IPS DF 4.7 (cell line): Measurements from ENCODE around the gene INPP5E.
"Not testable (repeated sequence)": the region's sequence is repeated elsewhere in the genome, so short reads cannot be mapped to it uniquely, and the experiment has no call there.

Source experiments
- DNase-seq: peaks from one replicate; pipeline ENCODE4 v3.0.0-alpha.2; 2013; ENCODE audit warnings: low spot score; ENCODE audit errors: extremely low read depth

Gene INPP5E

DNA sequence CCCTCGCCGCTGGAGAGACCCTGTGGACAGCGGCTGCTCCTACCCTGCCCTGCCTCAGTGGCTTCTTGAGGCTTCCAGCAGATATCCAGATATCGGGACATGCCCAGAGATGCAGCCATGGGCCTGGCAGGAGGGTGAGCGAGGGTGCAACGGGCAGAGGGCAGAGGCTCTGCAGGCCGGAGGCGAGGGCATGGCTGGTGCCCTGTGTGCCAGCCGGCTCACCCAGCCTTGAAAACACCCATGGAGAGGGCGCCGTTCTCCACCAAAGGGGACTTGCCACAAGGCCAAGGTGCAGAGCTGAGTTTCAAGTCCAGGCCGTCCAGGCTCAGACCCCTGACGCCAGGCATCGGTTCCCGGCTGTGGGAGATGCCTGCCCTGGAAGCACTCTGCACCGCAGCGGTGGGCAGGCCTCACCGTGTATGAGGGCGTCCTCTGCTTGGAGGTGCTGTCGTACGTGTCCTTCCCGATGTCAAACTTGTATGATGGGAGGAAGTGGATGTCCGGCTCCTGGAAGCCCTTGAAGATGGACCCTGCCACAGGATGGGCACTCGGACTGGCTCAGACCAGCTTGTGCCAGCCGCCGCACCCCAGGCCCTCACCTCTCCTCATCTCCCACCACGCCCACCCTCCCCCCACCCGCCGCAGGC lies 8.9 kb downstream of the INPP5E start:
- no peak for DNase-seq

DNA sequence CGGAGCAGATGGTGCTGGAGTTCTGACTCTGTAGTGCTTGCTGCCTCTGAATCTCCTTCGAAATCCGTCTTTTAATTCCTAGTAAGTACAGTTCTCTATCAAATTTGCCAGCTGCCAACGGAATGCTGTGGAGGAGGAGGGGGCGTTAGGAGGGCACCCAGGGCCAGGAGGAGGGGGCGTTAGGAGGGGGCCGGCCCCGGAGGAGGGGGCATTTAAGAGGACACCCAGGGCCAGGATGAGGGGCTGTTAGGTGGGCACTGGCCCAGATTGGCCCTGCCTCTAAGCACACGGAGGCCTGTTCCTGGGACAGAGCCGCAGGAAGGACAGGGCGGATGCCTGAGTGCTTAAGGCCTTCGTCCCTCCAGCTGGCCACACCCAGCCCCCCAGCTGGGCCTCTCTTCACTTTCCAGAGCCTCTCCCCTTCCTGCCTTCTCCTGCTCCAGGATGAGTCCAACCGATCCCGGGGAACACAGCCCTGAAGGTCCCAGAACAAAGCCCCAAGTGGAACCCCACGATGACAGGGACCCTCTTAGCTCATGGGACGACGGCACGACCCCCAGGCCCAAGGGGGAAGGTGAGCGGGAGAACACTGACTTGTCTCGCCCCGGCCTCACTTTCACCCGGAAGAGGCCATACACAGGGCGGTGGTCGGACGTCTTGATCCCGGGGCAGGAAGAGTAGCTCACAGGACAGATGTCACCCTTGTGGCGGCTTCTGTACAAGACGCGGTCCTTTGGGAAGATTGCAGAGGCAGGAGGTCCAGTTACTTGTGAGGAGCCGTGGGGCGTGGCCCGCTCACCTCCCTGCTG lies 9.8 kb downstream of the INPP5E start:
- no peak for DNase-seq

DNA sequence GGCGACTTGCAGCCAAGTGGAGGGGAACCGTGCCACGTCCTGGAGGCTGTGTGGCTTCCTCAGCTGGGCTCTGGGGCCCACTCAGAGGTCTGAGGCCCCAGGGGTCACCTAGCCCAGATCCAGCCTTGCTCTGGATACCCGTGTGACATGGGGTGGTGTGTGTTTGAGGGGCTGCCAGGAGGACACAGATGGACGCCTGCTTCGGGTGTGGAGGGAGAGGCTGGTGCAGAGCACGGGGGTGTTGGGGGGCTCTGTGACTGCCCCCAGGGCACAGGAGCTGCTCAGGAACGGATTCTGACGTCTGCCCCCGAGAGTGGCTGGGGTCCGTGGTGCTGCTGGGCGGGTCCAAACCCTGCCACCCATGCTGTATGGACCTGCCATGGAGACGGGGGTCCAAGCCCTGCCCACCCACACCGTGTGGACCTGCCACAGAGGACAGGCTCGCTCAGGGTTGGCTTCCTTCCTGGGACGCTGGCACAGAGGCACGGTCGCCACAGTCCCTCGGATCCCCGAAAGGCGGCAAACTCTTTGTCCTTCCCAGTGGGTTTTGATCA lies 10.5 kb downstream of the INPP5E start:
- no peak for DNase-seq

DNA sequence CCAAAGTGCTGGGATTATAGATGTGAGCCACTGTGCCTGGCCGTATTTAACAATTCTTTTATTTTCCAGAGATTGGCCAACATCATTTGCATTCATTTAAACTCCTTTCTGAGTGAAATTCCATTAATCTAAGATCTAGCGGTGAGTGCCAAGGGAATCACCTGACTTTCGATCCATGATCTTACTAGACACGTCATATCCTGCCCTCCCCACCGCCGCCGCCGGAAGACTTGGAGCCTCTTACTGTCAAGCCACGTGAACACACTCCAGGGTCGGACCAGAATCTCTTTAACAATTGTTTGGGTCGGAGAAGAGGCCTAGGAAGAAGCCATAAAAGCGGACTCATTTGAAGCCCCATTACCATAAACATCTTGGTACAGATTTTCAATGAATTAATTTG lies 12.9 kb downstream of the INPP5E start:
- DNase-seq, result no peak

DNA sequence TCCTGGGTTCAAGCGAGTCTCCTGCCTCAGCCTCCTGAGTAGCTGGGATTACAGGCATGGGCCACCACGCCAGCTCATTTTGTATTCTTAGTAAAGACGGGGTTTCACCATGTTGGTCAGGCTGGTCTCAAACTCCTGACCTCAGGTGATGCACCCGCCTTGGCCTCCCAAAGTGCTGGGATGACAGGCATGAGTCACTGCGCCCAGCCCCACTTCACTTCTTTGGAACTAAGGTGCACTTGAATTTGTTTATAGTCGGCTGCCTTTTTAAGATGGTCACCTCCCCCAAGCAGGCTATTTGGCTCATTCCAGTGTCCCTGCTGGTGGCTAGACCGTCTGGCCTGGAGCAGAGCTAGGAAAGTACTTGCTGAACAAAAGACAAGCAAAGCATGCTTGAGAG lies 14.3 kb downstream of the INPP5E start:
- not testable (repeated sequence) for DNase-seq

DNA sequence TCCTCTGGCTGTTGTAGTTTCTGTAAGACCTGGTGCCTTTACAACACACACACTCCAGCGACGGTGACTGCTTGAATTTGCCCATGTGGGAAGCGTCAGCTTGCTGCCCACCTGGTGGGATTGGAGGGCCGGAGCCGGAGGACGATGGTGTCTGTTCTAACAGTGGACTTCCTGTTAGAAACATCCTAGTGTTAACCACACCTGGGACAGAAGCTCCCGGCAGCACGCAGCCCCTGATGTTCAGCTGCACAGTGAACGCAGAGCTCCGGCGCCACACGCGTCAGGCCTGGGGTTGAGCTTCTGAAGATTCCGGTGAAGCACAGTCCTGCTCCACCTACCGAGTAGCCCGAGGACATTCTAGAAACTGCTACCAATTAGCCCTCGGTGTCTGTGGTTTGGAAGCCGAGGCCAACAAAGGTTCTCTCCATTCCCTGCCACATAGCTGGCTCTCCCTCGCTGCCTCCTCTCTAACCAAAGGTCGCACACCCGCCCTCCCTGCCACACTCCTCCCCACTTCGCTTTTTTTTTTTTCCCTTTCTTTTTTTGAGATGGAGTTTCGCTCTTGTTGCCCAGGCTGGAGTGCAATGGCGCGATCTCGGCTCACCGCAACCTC lies 14.8 kb downstream of the INPP5E start:
- no peak for DNase-seq

DNA sequence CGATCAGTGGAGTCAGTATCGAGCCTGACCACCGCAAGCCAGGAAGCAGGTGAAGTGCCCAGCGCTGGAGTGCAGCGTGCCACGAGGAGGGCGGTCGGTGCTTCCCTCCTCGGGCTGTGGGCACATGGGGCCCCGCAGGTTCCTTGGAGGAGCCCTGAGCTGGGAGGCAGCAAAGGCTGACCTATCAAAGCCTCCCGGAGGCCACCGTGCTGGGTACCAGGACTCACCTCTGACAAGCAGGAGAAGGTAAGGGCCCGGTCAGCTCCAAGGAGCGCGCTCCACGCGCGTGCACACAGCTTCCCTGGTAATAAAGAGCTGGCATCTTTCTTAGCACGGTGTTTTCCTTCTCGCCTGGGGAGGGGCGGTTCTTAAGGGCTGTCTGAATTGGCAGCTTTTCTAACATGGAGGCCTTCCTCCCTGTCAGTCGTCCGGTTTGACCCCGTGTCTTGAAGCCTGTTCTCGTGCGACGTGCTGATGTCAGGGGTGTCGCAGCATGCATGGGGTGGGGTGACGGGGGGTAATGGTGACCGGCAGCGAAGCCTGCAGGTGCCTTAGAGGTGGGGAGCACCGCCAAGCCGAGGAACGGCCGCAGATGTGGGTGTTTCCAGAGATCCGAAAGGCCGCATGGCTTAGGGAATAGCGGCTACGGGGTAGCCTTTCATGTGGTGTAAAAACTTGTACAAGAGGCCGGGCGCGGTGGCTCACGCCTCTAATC lies 16.1 kb downstream of the INPP5E start:
- DNase-seq, result no peak

DNA sequence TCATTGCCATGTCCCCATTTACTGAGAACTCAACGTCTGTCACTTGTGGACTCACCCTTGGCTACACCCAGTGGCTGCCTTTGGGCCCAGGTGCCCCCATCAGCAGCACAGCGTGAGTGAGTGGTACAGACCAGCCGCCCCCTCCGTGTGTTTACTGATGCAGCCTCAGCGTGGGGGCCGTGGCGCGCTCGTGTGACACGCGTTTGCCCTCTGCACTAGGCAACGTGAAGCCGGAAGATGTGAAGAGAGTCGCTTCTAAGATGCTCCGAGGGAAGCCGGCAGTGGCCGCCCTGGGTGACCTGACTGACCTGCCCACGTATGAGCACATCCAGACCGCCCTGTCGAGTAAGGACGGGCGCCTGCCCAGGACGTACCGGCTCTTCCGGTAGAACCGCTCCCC lies 16.8 kb downstream of the INPP5E start:
- no peak for DNase-seq

DNA sequence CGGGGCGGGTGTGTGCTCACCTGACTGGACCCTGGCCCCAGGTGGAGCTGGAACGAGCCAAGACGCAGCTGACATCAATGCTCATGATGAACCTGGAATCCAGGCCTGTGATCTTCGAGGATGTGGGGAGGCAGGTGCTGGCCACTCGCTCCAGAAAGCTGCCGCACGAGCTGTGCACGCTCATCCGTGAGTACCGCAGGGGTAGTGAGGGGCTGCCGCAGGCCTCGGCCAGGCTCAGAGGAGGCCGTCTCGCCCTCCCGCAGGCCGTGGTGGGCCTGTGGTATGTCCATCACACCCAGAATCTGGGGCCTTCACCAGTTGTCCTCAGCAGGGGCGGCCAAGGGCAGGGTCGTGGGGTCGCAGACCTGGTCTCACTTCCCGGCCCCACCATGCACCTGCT lies 17.9 kb downstream of the INPP5E start:
- DNase-seq, result no peak

DNA sequence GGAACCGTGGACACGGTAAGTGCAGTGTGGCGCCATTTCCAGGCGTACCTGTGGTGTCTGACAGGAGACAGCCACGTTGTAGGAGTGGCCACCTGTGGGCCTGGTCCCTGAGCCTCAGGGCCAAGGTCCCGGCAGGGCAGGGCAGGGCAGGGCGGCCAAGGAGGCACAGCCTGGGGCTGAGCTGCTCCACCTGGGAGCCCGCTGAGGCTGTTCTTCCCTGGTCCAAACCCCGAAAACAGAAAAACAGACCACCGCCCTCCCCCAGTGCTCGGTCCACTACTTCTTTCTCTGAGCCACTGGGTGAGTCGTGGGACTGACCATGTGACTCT lies 20.6 kb downstream of the INPP5E start:
- DNase-seq, result no peak

DNA sequence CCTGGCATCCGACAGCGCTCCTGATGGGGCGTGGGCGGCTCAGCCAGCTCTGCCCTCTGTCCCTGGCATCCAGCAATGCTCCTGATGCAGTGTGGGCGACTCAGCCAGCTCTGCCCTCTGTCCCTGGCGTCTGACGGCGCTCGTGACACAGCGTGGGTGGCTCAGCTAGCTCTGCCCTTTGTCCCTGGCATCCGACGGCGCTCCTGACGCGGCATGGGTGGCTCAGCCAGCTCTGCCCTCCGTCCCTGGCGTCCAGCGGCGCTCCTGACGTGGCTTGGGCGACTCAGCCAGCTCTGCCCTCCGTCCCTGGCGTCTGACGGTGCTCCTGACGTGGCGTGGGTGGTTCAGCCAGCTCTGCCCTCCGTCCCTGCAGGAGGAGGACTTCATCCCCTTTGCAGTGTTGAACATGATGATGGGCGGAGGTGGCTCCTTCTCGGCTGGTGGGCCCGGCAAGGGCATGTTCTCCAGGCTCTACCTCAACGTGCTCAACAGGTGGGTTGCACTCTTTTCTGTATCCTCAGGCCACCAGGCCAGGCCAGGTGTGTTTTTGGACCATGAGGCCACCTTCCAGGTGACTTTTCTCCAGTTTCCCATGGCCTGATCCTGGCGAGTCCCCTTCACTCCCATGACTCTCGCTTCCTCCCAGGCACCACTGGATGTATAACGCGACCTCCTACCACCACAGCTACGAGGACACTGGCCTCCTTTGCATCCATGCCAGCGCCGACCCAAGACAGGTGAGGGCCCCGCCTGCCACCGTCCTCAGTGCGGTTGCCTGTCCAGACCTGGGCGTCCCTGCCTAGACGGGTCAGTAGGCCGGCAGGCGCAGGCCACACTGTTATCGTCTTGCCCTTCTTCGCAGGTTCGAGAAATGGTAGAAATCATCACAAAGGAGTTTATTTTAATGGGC lies 21.2 kb downstream of the INPP5E start:
- DNase-seq, result no peak

DNA sequence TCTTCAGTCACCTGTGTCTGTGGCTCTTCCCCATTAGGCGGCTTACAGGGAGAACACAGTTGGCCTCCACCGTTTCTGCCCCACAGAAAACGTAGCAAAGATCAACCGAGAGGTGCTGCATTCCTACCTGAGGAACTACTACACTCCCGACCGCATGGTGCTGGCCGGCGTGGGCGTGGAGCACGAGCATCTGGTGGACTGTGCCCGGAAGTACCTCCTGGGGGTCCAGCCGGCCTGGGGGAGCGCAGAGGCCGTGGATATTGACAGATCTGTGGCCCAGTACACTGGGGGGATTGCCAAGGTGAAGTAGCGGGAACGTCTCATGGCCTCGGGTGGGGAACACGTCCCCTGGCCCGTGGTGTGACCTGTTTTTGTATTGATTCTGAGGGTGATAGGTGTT lies 22.7 kb downstream of the INPP5E start:
- no peak for DNase-seq

DNA sequence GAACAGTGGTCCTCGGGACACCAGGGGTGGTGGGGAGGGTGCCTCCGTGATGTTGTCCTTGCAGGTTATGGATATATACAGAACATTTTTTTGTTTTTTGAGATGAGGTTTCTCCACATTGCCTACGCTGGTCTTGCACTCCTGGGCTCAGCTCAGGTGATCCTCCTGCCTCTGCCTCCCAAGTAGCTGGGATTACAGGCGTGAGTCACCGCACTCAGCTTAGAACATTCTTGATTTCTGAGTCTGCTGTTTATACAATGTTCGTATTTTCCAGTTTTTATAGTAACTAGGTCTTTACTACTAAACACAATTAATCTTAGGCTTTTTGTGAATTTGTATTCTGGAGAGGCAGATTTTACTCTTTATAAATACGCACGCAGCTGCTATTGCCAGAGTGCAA lies 23.2 kb downstream of the INPP5E start:
- DNase-seq, result no peak

DNA sequence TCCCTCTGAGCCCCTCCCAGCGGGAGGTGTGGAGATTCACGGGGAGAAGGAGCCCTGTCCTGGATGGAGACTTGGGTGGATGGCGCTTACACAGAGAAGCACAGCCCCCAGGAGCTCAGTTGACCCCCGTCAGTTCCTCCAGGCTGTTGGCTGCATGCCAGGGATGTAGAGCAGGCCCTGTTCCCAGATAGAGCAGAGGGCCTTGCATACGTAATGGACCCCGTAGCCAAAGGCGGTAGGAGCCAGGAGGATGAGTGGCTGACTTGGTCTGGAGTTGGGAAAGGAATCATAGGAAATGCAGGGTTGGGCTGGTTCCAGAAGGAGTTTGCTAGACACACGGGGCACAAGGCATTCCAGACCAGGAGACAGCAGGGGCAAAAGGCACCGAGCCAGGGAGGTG lies 26.7 kb downstream of the INPP5E start:
- no peak for DNase-seq

DNA sequence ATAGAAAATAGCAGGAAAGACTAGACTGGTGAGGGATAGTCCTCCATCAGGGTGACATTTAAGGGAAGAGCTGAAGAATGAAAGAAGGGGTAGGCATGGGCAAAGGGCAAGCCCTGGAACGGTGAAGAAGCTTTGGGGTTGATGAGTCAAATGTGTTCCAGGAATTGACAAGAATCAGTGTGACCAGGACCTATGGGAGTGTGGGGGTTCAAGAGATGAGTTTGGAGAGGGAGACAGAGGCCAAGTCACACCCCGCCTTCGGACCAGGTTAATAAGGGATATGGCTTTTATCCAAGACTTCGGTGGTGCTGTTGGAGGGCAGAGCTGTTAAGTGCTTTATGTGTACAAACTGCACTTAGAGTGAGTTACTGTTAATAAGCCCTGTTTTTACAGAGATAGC lies 28.3 kb downstream of the INPP5E start:
- DNase-seq, result no peak

DNA sequence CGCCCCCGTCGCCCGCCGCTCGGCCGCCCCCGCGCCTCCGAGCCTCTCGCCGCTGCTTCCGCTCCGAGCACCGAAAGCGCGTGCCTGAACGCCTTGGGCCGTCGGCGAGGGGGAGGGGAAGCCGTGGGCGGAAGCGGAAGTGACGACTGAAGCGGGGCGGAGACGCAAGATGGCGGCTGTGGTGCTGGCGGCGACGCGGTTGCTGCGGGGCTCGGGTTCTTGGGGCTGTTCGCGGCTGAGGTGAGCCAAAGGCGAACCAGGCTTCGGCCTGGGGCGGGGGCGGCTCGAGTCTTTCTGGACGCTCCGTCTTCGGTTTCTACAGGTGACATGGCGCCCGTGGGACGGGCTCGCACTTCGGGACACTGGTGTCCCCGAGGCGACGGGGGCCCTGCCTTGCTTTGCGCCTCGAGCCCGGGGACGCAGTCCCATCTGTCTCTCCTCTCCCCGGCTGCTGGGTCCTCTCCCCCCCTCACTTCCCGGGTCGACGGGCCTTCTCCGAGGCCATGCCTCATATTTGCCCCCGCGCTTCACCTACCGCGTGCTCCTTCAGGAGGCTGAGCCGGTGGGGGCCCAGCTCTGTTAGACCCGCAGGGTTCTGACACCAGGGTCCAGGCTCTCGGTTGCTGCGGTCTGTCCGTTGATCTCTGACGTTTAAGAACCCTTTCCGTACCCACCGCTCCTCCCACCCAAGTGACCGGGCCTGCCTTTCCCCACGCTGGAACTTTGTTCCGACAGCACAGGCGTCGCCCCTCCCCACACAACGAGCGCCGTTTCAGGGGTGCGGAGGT lies 29.0 kb downstream of the INPP5E start, which contains the start of the genes ENTR1 and PMPCA:
Gene ENTR1 (minus strand): TSS at position 115 of the 788 bp plus-strand sequence. CDS start 217 bp downstream, outside the sequence.
Gene PMPCA (plus strand): TSS at position 159 of the 788 bp plus-strand sequence. CDS start 11 bp downstream, at position 170.
- DNase-seq, result peak; percentile 49

DNA sequence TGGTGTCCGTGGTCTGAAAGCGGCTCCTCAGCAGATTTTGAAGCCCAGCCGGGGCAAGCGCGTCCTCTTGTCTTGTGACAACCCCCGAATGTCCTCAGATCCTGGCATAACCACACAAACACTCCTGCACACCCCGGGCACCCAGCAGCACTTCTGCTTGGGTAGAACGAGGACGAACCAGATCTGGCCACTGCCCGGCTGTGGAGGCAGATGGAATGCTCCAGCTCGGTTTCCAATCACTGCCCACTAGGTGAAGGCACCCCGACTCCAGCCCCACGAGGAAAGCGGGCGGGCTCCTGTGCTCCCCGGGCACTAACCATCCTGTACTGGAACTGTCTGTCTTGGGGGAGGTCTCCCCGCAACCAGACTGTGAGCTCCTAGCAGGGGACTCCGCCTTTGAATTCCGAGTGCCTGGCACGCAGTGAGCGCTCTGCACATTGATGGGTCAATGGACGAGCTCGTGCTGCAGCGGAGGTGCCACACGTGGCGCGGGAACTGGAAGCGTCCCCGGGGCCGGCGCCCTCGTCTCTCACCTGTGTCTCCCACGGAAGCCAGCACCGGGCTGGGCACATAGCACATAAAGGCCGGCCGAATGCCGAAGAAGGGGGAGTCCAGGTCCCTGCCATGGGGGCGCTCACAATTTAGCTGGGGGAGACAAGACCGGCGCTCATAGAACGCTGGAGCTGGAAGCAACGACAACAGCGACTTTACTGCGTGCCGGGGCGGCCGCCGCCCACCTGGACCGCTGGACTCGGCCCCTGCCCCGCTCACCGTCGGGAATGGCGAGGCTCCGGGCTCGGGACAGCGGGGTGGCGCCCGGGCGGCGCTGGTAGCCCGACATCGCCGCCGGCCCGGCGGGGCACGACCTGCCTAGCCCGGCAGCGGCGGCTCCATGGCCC lies 29.8 kb downstream of the INPP5E start:
- no peak for DNase-seq

DNA sequence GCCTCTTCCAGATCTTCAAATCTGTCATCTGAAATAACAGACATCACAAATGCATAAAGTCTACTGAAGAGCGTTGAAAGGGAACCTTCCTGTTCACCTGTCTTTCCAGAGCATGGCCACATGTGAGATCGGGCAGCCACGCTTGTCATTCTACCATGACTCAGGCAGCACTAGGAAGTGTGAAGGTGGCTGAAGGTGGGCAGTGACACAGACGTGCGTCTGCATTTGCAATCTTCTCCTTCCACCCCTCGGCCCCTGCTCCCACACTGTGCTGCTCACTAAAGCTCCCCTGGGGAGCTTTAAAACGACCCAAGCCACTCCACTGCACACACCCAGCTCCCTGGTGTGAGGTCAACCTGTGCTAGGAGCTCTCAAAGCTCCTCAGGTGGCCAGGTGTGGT lies 31.7 kb downstream of the INPP5E start:
- no peak for DNase-seq

DNA sequence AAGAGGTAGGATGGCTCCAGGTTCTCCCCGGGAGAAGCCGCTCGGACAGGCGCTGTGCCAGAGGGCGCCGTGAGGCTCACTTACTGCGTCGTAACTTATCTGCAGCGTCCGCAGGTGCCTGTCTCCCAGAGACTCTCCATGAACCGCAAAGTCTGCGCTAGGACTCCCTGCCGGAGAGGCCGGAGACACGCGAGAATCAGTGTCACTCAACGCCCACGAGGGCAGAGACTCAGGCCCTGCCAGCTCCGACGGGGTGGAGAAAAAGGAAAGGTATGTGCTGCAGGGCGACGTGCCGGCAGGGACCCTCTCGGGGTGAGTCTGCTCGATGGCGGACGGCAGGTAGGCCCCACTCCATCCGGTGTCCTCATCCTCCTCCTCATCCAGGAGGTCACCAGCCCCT lies 32.6 kb downstream of the INPP5E start:
- not testable (repeated sequence) for DNase-seq
